T-cell (primary cell): ENCODE data around the gene ZCCHC13. TPM values are rescaled to one million over a fixed set of nuclear protein-coding genes. Genes with fewer than 3 reads are reported as not detected.
"Not testable (repeated sequence)": the region's sequence is repeated elsewhere in the genome, so short reads cannot be mapped to it uniquely, and the experiment has no call there.

Experiments
- ATAC-seq, 4 experiments: fragments of 200-7000 bp in 3 of 4; fragments of 150-1000 bp in 1 of 4; cut with Tn5 transposase; replicated peaks in 1 of 4; 1 replicate in 3 of 4; 2 replicates in 1 of 4; pipeline ENCODE4 v1.10.0; 2021; ENCODE audit warnings: moderate library complexity in 3 of 4, mild to moderate bottlenecking in 2 of 4, moderate number of reproducible peaks in 1 of 4
- CTCF ChIA-PET, 2 donors: fragments of 300-600 bp; sonication (Branson Sonifier 250); formaldehyde crosslinking; loops; one replicate each; lab custom pipeline; 2022; ENCODE audit warnings: antibody characterized with exemption in 2 of 2; lab: Charles Lee
- POLR2A ChIA-PET, 2 donors: fragments of 300-600 bp; sonication (Branson Sonifier 250); formaldehyde crosslinking; loops; one replicate each; lab custom pipeline; 2022; ENCODE audit warnings: antibody characterized with exemption in 2 of 2; lab: Charles Lee
- DNase-seq, 35 experiments: peaks; one replicate each; pipeline versions ENCODE4 v3.0.0 to v3.0.0-alpha.2; 2013 to 2023
- H3K27ac ChIP-seq: one replicate; pipeline ENCODE4 v1.5.1; 2013; ENCODE audit warnings: low read length
- H3K27me3 ChIP-seq, 2 experiments: replicated peaks in 1 of 2; 1 replicate in 1 of 2; 2 replicates in 1 of 2; pipeline versions ENCODE4 v1.6.1 to v1.7.0; 2013; ENCODE audit warnings: low read length in 1 of 2, mixed read lengths in 1 of 2; ENCODE audit not compliant: control insufficient read depth in 2 of 2, insufficient read depth in 2 of 2; ENCODE audit errors: extremely low read depth in 1 of 2
- H3K36me3 ChIP-seq, 2 donors: 1 replicate in 1 of 2; 2 replicates in 1 of 2; pipeline versions ENCODE4 v1.6.1 to v1.7.0; 2013; ENCODE audit warnings: low read length in 1 of 2; ENCODE audit not compliant: control insufficient read depth in 2 of 2, insufficient read depth in 1 of 2; ENCODE audit errors: extremely low read depth in 1 of 2
- H3K4me1 ChIP-seq, 2 experiments: 1 replicate in 1 of 2; 2 replicates in 1 of 2; pipeline versions ENCODE4 v1.6.1 to v1.7.0; 2013; ENCODE audit warnings: low read length in 2 of 2, mixed read lengths in 1 of 2; ENCODE audit not compliant: insufficient read depth in 2 of 2, control insufficient read depth in 1 of 2; ENCODE audit errors: extremely low read depth in 1 of 2
- H3K4me3 ChIP-seq, 2 donors: 1 replicate in 1 of 2; 2 replicates in 1 of 2; pipeline versions ENCODE4 v1.5.1 to v1.7.0; 2013; ENCODE audit warnings: mild to moderate bottlenecking in 2 of 2, low read length in 1 of 2, moderate library complexity in 1 of 2; ENCODE audit not compliant: control insufficient read depth in 1 of 2; ENCODE audit errors: extremely low read depth in 1 of 2
- H3K9me3 ChIP-seq: 2 replicates; pipeline ENCODE4 v1.7.0; 2013
- H3K27ac Mint-ChIP-seq, 2 donors: one replicate each; pipeline ENCODE4 v1.8.0; 2020 to 2021; ENCODE audit warnings: mild to moderate bottlenecking in 2 of 2, mixed read lengths in 2 of 2
- H3K27me3 Mint-ChIP-seq, 2 donors: one replicate each; pipeline ENCODE4 v1.8.0; 2021 to 2022; ENCODE audit warnings: mixed read lengths in 2 of 2
- H3K36me3 Mint-ChIP-seq: one replicate; pipeline ENCODE4 v1.8.0; 2021; ENCODE audit warnings: mixed read lengths
- H3K4me1 Mint-ChIP-seq, 3 donors: one replicate each; pipeline ENCODE4 v1.8.0; 2020 to 2022; ENCODE audit warnings: mixed read lengths in 3 of 3, mild to moderate bottlenecking in 1 of 3
- H3K4me3 Mint-ChIP-seq, 3 donors: one replicate each; pipeline ENCODE4 v1.8.0; 2020 to 2022; ENCODE audit warnings: mild to moderate bottlenecking in 3 of 3, mixed read lengths in 3 of 3, moderate library complexity in 3 of 3
- H3K9me3 Mint-ChIP-seq, 3 donors: one replicate each; pipeline ENCODE4 v1.8.0; 2020 to 2022; ENCODE audit warnings: mixed read lengths in 3 of 3
- WGBS: methylation state at CpG from one replicate; pipeline ENCODE4 v1.1.5; 2013; ENCODE audit warnings: missing lambda C conversion rate; ENCODE audit not compliant: insufficient coverage; 5-methylcytosine and 5-hydroxymethylcytosine counted together
- total RNA-seq, 35 experiments: library from RNA in 6 of 35; stranded (reverse) in 6 of 35; fragments of 120-200 nt in 1 of 35; gene quantifications; one replicate each; pipeline versions ENCODE4 v1.2.1 to v1.2.4 and lab custom pipeline; 2013 to 2026

ZCCHC13 gene
- total RNA-seq: not detected
- not detected for total RNA-seq (2013)
- total RNA-seq (lab: John Stamatoyannopoulos, UW): 0 reads per million in 29 experiments

DNA sequence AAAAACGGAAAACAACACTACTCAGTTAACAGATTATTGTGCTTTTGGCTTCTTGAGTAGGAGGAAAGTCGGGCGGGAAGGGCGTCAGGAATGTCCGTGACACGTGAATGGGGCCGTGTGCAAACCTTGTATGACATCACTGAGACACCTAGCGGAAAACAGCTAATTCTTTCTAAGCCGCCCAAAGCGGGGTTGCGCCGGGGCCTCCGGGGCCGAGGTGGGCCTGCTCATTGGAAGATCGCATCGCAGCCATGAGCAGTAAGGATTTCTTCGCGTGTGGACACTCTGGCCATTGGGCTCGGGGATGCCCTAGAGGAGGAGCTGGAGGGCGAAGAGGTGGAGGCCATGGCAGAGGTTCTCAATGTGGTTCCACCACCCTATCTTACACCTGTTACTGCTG is at the start of gene ZCCHC13:
ZCCHC13 (plus strand) TSS at position 165 of the 400 bp plus-strand sequence; CDS start at position 252, 87 bp downstream.
- Mint-ChIP-seq H3K27me3 (peaks cover 0 to 5% of the 10 kb centered on the region in 2 donors), H3K27ac (no peak within 1 kb of the TSS), H3K36me3 (no peaks in the 10 kb centered on the region), H3K9me3 (no peaks in the 10 kb centered on the region), H3K4me1 (no peaks in the 10 kb centered on the region), H3K4me3 (no peak within 1 kb of the TSS)
- POLR2A ChIA-PET: no interaction called here
- ATAC-seq (no peak), DNase-seq (no peak)
- no peaks in the 10 kb centered on the region for H3K9me3 ChIP-seq
- H3K4me3 ChIP-seq: no peak within 1 kb of the TSS
- CTCF ChIA-PET: no interaction called here
- no peaks in the 10 kb centered on the region for H3K36me3 ChIP-seq
- no peaks in the 10 kb centered on the region for H3K4me1 ChIP-seq
- WGBS: 95% methylated on average over 6 of the region's 20 CpGs
- no peaks in the 10 kb centered on the region for H3K27me3 ChIP-seq
- H3K27ac ChIP-seq: no peak within 1 kb of the TSS

GRCh38 chrX:74258111-74258510 is 45.9 kb upstream of the ZCCHC13 start:
- POLR2A ChIA-PET: not testable (repeated sequence)
- peaks cover 4 to 22% of the 10 kb centered on the region in 2 donors for H3K36me3 ChIP-seq

DNA sequence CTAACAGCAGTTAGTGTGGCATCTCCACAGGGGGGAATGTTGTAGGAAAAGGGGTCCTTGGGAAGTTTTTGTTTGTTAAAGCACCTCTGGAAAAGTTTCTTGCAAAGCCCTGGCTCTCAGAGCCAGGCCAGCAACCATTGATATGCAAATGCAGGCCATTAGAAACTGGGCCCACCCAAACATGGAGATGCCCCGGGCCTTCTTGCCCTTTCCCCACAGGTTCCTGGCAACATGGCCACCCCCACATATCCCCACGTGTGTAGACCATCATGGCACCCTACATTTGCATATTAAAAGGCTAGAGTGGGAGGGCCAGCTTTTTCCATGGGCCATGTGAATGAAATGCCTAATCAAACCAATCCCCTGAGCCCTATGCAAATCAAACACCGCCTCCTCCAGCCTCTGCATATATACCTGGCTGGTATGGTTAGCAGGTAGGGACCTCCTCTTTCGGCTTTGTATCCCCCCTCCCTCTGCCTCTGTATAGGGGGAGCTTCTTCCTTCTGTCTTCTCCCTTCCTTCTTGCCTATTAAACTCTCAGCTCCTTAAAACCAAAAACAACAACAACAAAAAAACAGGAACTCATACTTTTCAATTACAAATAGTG is 44.0 kb upstream of the ZCCHC13 start:
- WGBS: no CpG with 5 or more reads among the region's 4 CpGs
- no peak overlapping the region for H3K4me3 Mint-ChIP-seq
- ChIA-PET POLR2A (no interaction called here), CTCF (no interaction called here)
- no peaks in the 10 kb centered on the region for H3K4me1 ChIP-seq
- H3K27ac Mint-ChIP-seq: no peak overlapping the region
- no peak for ATAC-seq
- DNase-seq: no peak
- H3K27ac ChIP-seq: no peak overlapping the region
- H3K36me3 ChIP-seq: peaks cover 4 to 17% of the 10 kb centered on the region in 2 donors
- H3K36me3 Mint-ChIP-seq: peaks cover 44% of the 10 kb centered on the region
- H3K27me3 Mint-ChIP-seq: peaks cover 0 to 4% of the 10 kb centered on the region in 2 donors
- no peaks in the 10 kb centered on the region for H3K9me3 ChIP-seq
- H3K9me3 Mint-ChIP-seq: no peaks in the 10 kb centered on the region
- H3K4me1 Mint-ChIP-seq: no peaks in the 10 kb centered on the region
- H3K4me3 ChIP-seq: no peak overlapping the region
- H3K27me3 ChIP-seq: no peaks in the 10 kb centered on the region

More at GRCh38 chrX:74258111-74258510, 45.9 kb upstream of the ZCCHC13 start:
- no CpG with 5 or more reads among the region's 1 CpG for whole genome bisulfite sequencing
- H3K27me3 ChIP-seq, DNase-seq, H3K4me3 Mint-ChIP-seq, H3K27ac Mint-ChIP-seq, ATAC-seq, H3K4me1 ChIP-seq, H3K9me3 Mint-ChIP-seq, H3K27ac ChIP-seq, CTCF ChIA-PET, H3K9me3 ChIP-seq, H3K4me3 ChIP-seq: not testable (repeated sequence)
- Mint-ChIP-seq H3K27me3 (peaks cover 0 to 15% of the 10 kb centered on the region in 2 donors), H3K4me1 (peaks cover 5 to 10% (median 8%) of the 10 kb centered on the region in 3 donors), H3K36me3 (peaks cover 53% of the 10 kb centered on the region)

GRCh38 chrX:74262452-74263209 is 41.3 kb upstream of the ZCCHC13 start:
- ChIA-PET POLR2A (no interaction called here), CTCF (no interaction called here)
- ATAC-seq (no peak), DNase-seq (no peak)
- Histone ChIP-seq H3K4me3 (no peak overlapping the region), H3K36me3 (peaks cover 4 to 20% of the 10 kb centered on the region in 2 donors), H3K27ac (no peak overlapping the region), H3K27me3 (no peaks in the 10 kb centered on the region), H3K9me3 (no peaks in the 10 kb centered on the region), H3K4me1 (no peaks in the 10 kb centered on the region)
- Mint-ChIP-seq H3K27ac (no peak overlapping the region), H3K4me1 (no peaks in the 10 kb centered on the region), H3K9me3 (no peaks in the 10 kb centered on the region), H3K36me3 (peaks cover 32% of the 10 kb centered on the region), H3K27me3 (peaks cover 0 to 4% of the 10 kb centered on the region in 2 donors), H3K4me3 (no peak overlapping the region)
- no CpG with 5 or more reads among the region's 1 CpG for WGBS

DNA sequence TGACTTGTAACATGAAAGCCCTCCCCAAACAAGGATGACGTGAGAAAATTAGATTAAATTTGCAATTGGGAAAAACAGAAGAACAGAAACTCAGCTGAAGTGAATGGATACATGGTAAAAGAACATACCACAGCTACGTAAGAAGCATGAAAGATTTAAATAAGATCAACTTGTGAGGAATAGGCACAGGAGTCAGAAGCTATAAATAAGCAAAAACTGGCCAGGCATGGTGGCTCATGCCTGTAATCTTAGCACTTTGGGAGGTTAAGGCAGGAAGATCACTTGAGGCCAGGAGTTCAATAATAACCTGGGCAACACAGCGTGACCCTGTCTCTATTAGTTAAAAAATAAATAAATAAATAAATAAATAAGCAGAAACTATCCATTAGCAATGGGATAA is 33.6 kb upstream of the ZCCHC13 start:
- Histone ChIP-seq H3K27me3 (no peaks in the 10 kb centered on the region), H3K27ac (no peak overlapping the region), H3K4me3 (no peak overlapping the region), H3K36me3 (peaks cover 0 to 21% of the 10 kb centered on the region in 2 donors), H3K9me3 (no peaks in the 10 kb centered on the region), H3K4me1 (no peaks in the 10 kb centered on the region)
- no peak for DNase-seq
- ChIA-PET POLR2A (interaction anchor here in 1 of 2 donors (0.6 kb wide), 1 partner anchor 14 kb away, joined by 3 read pairs; no protein-coding TSS in a partner anchor), CTCF (no interaction called here)
- peaks cover 33% of the 10 kb centered on the region for H3K36me3 Mint-ChIP-seq
- H3K4me3 Mint-ChIP-seq: no peak overlapping the region
- no peak overlapping the region for H3K27ac Mint-ChIP-seq
- peaks cover 0 to 26% (median 4%) of the 10 kb centered on the region in 3 donors for H3K4me1 Mint-ChIP-seq
- WGBS: no CpG with 5 or more reads among the region's 3 CpGs
- peaks cover 0 to 10% of the 10 kb centered on the region in 2 donors for H3K27me3 Mint-ChIP-seq
- no peak for ATAC-seq
- no peaks in the 10 kb centered on the region for H3K9me3 Mint-ChIP-seq

DNA sequence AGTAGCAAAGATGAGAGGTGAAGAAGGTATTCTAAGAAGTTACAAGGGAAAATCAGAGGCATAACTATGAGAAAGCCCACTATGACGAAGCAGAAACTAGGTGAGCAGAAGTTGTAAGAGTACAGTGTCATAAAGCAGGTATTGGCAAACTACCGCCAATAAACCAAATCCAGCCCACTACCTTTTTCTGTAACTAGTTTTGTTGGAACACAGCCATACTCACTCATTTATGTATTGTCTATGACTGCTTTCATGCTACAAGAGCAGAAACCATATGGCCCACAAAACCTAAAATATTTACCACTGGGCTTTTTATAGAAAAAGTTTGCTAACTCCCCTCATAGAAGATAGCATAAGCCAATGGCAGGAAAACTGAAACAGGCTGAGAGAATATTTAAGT is 31.8 kb upstream of the ZCCHC13 start:
- Mint-ChIP-seq H3K27ac (no peak overlapping the region), H3K27me3 (peaks cover 0 to 10% of the 10 kb centered on the region in 2 donors), H3K36me3 (peaks cover 38% of the 10 kb centered on the region), H3K4me1 (peaks cover 0 to 26% (median 4%) of the 10 kb centered on the region in 3 donors), H3K9me3 (no peaks in the 10 kb centered on the region), H3K4me3 (no peak overlapping the region)
- Histone ChIP-seq H3K27ac (no peak overlapping the region), H3K36me3 (peaks cover 0 to 29% of the 10 kb centered on the region in 2 donors), H3K4me1 (no peaks in the 10 kb centered on the region), H3K9me3 (no peaks in the 10 kb centered on the region), H3K27me3 (no peaks in the 10 kb centered on the region), H3K4me3 (no peak overlapping the region)
- ChIA-PET POLR2A (no interaction called here), CTCF (interaction anchor here (0.6 to 0.8 kb wide), 2 partner anchors 27 to 108 kb away, joined by 4 to 9 read pairs; no protein-coding TSS in a partner anchor)
- DNase-seq (no peak), ATAC-seq (no peak)
- no CpG with 5 or more reads among the region's 2 CpGs for WGBS
